NB4 (cell line): ENCODE measurements around the gene ICAM2.

Experiments
- DNase-seq: peaks from one replicate; pipeline ENCODE4 v3.0.0; 2010; ENCODE audit warnings: low read depth
- H3K4me3 ChIP-seq: one replicate; pipeline ENCODE4 v1.5.1; 2011; ENCODE audit warnings: mild to moderate bottlenecking, low read depth, low read length, moderate library complexity
- MYC ChIP-seq: IDR thresholded peaks from 2 replicates; pipeline ENCODE4 v1.6.1; 2011; ENCODE audit warnings: low read depth, low read length
- POLR2A ChIP-seq: IDR thresholded peaks from 2 replicates; pipeline ENCODE4 v1.6.1; 2011; ENCODE audit warnings: mild to moderate bottlenecking; ENCODE audit not compliant: insufficient read length; ENCODE audit errors: extremely low read depth
- TF ChIP-seq, protein P1 (sequence below): IDR thresholded peaks from 2 replicates; pipeline ENCODE4 v1.6.1; 2011; ENCODE audit warnings: low read depth, low read length
- TF ChIP-seq, protein P2 (sequence below): IDR thresholded peaks from one replicate; pipeline ENCODE4 v1.5.1; 2012; ENCODE audit warnings: low read depth, low read length

ICAM2 gene

DNA sequence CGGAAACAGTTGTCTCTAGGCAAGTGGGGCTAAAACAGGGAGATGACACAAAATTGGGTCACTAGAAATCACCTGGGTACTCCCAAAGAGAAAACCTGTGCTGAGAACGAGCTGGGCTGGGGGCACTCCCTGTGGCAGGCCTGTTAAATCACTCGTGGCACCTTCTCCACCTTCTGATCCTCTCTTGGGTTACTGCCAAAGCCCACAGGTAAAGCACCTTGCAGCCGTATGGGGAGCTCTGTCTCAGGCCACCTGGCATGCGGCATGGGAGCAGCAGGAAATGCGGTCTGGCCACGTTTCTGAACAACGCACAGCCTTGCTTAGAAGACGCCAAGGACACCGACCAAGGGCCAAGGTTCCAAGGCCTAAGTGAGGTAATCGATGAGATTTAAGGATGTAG is 21.5 kb upstream of the ICAM2 start:
- no peak overlapping the region for H3K4me3 ChIP-seq
- DNase-seq = no peak
- TF ChIP-seq, protein P1, sequence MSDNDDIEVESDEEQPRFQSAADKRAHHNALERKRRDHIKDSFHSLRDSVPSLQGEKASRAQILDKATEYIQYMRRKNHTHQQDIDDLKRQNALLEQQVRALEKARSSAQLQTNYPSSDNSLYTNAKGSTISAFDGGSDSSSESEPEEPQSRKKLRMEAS = no peak
- TF ChIP-seq, protein P2, sequence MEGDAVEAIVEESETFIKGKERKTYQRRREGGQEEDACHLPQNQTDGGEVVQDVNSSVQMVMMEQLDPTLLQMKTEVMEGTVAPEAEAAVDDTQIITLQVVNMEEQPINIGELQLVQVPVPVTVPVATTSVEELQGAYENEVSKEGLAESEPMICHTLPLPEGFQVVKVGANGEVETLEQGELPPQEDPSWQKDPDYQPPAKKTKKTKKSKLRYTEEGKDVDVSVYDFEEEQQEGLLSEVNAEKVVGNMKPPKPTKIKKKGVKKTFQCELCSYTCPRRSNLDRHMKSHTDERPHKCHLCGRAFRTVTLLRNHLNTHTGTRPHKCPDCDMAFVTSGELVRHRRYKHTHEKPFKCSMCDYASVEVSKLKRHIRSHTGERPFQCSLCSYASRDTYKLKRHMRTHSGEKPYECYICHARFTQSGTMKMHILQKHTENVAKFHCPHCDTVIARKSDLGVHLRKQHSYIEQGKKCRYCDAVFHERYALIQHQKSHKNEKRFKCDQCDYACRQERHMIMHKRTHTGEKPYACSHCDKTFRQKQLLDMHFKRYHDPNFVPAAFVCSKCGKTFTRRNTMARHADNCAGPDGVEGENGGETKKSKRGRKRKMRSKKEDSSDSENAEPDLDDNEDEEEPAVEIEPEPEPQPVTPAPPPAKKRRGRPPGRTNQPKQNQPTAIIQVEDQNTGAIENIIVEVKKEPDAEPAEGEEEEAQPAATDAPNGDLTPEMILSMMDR = no peak
- TF ChIP-seq POLR2A (no peak), MYC (no peak)

DNA sequence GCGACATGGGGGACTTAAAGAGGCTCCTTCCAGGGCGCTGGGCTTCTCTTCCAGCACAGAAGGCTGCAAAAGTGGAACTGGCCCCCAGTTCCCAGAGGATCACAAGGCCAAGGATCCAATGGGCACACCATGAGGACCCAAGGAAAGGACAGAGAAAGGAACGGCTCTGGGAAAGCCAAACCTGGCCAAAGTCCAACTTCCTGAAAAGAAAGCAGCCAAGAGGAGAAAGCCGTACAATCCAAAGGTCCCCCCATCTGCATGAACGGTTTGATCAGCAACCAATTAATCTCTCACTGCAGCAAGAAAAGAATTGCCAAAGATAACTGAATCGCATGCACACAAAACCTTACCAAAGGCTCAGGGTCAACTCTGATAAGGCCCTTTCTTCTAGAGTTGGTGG is 19.8 kb upstream of the ICAM2 start:
- DNase-seq = no peak
- TF ChIP-seq POLR2A = no peak
- TF ChIP-seq, protein P2 = no peak
- TF ChIP-seq, protein P1 = no peak
- no peak for TF ChIP-seq MYC
- no peak overlapping the region for H3K4me3 ChIP-seq

DNA sequence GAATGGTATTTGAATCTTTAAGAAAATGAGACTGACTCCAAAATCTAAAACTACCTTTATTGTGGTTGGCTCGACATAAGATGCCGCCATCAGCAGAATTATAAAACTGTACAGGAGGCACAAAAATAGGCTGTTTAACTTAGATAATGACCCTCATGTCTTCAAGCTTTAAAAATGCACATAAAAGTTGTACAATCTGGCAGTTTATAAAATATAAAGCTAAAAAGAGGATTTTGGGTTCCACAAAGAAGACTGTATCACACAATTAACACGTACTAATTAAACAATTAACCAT is 18.6 kb upstream of the ICAM2 start:
- TF ChIP-seq, protein P2 = no peak
- H3K4me3 ChIP-seq = no peak overlapping the region
- DNase-seq = no peak

DNA sequence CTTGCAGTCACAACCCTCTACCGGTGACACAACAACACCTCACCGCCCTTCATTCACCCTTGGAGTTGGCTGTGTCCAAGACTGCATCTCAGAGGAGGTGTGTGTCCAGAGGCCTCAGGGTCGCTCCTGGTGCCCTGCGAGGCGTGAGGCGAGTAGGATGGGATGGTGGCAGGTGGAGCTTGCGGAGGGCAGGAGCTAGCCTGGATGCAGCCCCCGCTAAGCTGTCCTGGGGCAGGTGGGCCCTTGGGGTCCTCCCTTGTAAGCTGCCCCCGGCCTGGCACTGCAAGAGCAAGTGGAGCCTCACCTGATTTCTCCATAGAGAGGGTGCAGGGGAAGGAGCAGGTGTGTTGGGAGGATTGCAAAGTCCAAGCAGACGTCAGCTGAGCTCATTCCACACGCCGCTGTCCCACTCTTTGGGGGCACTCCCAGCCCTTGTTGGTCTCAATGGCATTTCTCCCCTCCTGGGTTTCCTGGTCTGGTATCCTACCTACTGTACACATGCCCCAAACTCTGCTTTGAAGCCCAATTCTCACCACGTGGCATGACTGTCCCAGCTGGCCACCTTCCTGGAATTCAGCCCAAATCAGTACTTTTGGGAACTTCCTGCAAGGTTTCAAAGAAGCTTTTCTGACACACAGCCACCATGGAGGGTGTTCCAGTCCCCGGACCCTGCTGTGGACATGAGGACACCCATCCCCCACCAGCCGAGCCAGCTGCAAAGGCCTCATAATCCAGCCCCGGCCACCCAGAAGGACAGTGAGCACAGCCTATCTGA is 18.1 kb upstream of the ICAM2 start:
- TF ChIP-seq, protein P2 = no peak
- TF ChIP-seq MYC (no peak), POLR2A (no peak)
- TF ChIP-seq, protein P1 = no peak
- H3K4me3 ChIP-seq = no peak overlapping the region
- DNase-seq = no peak

DNA sequence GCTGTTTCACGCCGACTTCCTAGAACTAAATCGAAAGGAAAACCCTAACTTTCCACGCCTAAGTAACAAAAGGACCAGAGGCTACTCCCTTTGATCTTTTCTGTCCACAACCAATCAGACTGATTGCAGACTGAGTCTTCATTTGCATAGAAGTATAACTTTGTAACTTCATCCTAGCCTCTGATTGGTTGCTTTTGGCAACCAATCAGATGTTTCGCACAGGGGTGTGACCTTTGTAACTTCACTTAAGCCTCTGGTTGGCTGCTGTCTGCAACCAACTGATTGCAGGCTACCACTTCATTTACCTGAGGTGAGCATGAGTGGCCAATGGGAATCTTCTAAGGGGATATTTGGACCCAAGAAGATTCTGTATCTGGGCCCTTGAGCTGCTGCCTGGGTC is 17.4 kb upstream of the ICAM2 start:
- TF ChIP-seq, protein P1 = no peak
- no peak for TF ChIP-seq MYC
- no peak for DNase-seq
- no peak overlapping the region for H3K4me3 ChIP-seq

DNA sequence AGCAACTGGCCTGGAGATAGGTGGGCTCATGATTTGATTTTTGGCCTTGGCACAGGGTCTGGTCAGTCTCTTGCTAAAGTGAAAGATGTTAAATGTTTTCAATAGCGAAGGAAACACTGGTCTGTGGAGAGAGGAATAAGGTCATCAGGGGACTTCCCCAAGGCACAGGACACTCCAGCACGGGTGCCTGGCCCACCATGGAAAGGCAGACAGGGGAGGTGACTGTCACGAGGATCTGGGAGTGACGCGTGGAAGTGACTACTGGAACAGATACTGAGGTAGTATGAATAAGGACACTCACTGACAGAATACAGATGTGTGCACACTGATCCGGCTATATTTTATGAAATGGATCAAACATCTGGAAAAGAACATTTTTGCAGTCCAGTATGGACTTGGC is 16.7 kb upstream of the ICAM2 start:
- TF ChIP-seq, protein P2 = no peak
- TF ChIP-seq MYC (no peak), POLR2A (no peak)
- TF ChIP-seq, protein P1 = no peak
- no peak for DNase-seq

More for the DNA sequence above, 16.7 kb upstream of the ICAM2 start:
- H3K4me3 ChIP-seq = no peak overlapping the region
